ENCODE data around the gene APH1B.
"Not testable (repeated sequence)": the region's sequence is repeated elsewhere in the genome, so short reads cannot be mapped to it uniquely, and the experiment has no call there.

Gene APH1B

DNA sequence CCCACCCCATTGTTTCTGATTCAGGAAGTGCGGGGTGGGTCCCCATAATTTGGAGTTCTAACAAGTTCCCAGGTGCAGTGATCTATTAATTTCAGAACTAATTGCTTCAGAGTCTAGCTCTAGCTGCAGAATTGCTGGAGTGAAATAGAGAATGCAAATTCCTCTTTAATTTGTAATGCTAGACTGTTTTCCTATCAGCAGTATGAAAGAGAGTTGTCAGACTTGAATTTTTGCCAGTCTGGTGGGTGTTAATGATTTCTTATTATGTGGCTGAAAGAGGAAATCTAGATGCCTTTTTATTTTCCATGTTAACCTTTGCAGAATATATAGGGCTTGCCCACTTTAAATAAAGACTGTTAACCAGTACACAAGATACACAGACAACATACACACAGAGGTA, 23.7 kb downstream of the APH1B start:
- H3K36me3 ChIP-seq (ENCODE audit: insufficient read depth, low read length), result peaks cover 50% of the 10 kb centered on the region
- H3K4me3 ChIP-seq (ENCODE audit: low read length), result no peak overlapping the region

DNA sequence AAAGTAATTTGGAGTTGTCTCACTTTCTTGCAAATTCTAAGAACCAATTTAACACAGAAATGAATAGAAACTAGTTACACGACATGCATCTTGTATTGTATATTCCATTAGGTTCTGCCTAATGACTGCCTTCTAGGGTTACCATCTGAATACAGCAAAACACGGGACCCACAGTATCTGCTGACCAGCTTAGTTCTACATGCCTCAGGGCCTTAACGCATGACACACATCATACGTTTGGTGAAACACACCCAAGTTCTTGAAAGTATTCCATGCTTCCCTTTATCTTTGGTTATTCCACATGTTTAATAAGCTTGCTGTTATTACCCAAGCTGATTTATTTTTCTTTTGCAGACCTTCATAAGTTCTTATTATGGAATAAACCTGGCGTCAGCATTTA, 27.9 kb downstream of the APH1B start:
- Histone ChIP-seq H3K4me2 (ENCODE audit: low read length) (no peak overlapping the region), H3K27me3 (ENCODE audit: control insufficient read depth, insufficient read depth, low read length) (no peaks in the 10 kb centered on the region), H3K36me3 (ENCODE audit: insufficient read depth, low read length) (peaks cover 51% of the 10 kb centered on the region), H3K4me3 (ENCODE audit: low read length) (no peak overlapping the region), H3K9me3 (replicated peaks; ENCODE audit: low read length) (no peaks in the 10 kb centered on the region), H3K9ac (ENCODE audit: low read depth, low read length) (no peak overlapping the region), H3K4me1 (ENCODE audit: control insufficient read depth, insufficient read depth, low read length) (no peaks in the 10 kb centered on the region)

More for the DNA sequence above, 23.7 kb downstream of the APH1B start:
- Histone ChIP-seq H3K4me2 (ENCODE audit: low read length) (no peak overlapping the region), H3K4me1 (ENCODE audit: control insufficient read depth, insufficient read depth, low read length) (no peaks in the 10 kb centered on the region), H3K9me3 (replicated peaks; ENCODE audit: low read length) (no peaks in the 10 kb centered on the region), H3K9ac (ENCODE audit: low read depth, low read length) (no peak overlapping the region), H3K27me3 (ENCODE audit: control insufficient read depth, insufficient read depth, low read length) (no peaks in the 10 kb centered on the region)

DNA sequence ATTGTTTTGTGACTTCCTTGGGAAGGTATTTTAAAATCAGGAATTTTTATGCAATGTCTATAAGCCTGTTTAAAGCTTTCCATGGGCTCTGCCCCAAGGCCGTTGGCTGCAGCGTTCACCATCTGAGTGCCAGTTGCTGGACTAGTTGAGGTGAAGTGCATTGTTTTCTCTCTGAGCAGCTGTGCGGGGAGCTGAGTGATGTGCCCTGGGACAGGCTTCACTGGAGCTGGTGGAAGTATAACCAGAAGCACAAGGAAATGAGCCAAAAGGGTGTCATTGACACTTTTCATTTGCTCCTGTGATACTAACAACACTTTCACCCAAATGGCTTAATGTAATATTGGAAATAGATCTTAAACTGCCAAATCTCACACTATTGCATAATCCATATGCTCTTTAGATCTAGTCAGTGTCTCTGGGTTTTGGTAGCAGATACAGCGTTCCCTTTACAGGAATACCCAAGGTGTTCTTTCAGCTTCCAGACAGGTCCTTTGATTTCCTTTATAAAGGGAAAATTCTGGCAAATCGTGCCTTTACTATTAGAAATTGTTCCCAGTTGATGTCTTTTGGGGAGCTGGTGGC, 29.2 kb downstream of the APH1B start:
- H3K9ac ChIP-seq (ENCODE audit: low read depth, low read length), result no peak overlapping the region
- H3K27me3 ChIP-seq (ENCODE audit: control insufficient read depth, insufficient read depth, low read length), result no peaks in the 10 kb centered on the region
- no peak overlapping the region for H3K4me2 ChIP-seq (ENCODE audit: low read length)
- H3K4me1 ChIP-seq (ENCODE audit: control insufficient read depth, insufficient read depth, low read length), result no peaks in the 10 kb centered on the region
- H3K4me3 ChIP-seq (ENCODE audit: low read length), result no peak overlapping the region
- H3K9me3 ChIP-seq (replicated peaks; ENCODE audit: low read length), result no peaks in the 10 kb centered on the region
- peaks cover 46% of the 10 kb centered on the region for H3K36me3 ChIP-seq (ENCODE audit: insufficient read depth, low read length)

DNA sequence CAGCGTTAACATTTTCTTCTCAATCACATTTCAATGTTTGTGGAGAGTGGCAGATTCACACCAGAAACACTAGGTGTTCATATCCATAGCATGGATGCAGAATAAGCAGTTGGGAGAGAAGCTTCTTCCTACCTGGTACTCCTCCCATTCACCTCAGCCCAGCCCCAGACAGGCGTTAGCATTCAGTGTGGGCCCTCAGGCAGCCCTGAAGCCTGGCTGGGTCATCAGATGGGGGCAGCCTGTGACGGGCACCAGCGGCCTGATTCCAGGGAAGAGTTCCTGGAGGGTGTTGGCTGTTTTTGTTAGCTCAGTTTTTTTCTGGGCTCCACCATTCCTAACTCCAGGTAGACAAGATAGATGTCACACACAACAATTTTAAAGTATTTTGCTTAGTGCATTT, 31.1 kb downstream of the APH1B start:
- H3K36me3 ChIP-seq (ENCODE audit: insufficient read depth, low read length), result peaks cover 28% of the 10 kb centered on the region
- H3K4me1 ChIP-seq (ENCODE audit: control insufficient read depth, insufficient read depth, low read length), result no peaks in the 10 kb centered on the region
- H3K9ac ChIP-seq (ENCODE audit: low read depth, low read length), result no peak overlapping the region
- no peak overlapping the region for H3K4me2 ChIP-seq (ENCODE audit: low read length)
- H3K27me3 ChIP-seq (ENCODE audit: control insufficient read depth, insufficient read depth, low read length), result no peaks in the 10 kb centered on the region
- no peak overlapping the region for H3K4me3 ChIP-seq (ENCODE audit: low read length)
- no peaks in the 10 kb centered on the region for H3K9me3 ChIP-seq (replicated peaks; ENCODE audit: low read length)

DNA sequence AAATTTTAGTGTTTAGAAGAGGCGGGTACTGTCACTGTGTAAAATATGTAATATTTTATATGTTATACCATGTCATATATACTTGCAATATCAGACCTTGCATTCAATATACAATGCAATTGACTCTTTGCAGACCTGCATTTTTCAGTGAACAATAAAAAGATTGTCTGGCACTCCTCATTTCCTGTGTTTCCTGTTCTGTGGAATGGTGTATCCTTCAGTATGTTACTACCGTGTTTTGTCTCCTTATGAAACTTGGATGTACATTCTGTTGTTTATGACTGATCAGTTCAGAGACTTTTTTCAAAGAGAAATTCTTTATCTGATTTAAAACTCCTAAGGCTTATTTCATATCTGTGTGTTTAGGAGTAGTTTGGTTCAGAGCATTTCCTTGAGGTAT, 31.5 kb downstream of the APH1B start:
- H3K9ac ChIP-seq (ENCODE audit: low read depth, low read length), result no peak overlapping the region
- peaks cover 24% of the 10 kb centered on the region for H3K36me3 ChIP-seq (ENCODE audit: insufficient read depth, low read length)
- no peak overlapping the region for H3K4me3 ChIP-seq (ENCODE audit: low read length)
- H3K4me1 ChIP-seq (ENCODE audit: control insufficient read depth, insufficient read depth, low read length), result no peaks in the 10 kb centered on the region
- H3K9me3 ChIP-seq (replicated peaks; ENCODE audit: low read length), result no peaks in the 10 kb centered on the region
- H3K27me3 ChIP-seq (ENCODE audit: control insufficient read depth, insufficient read depth, low read length), result no peaks in the 10 kb centered on the region
- no peak overlapping the region for H3K4me2 ChIP-seq (ENCODE audit: low read length)

DNA sequence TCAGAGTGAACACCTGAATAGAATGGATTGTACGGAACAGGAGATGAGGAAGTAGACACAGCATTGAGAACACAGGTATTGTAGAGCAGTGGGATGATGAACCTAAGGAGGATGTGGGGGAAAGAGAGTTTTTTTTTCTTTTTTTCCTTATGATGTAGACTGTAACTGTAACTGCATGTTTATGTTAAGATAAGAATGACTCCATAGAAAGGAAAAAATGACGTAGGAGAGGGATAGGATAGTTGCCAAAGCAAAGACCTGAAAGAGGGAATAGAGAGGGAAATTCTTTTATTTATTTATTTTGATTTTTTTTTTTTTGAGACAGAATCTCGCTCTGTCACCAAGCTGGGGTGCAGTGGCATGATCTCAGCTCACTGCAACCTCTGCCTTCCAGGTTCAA, 33.2 kb downstream of the APH1B start:
- Histone ChIP-seq H3K4me2 (ENCODE audit: low read length) (no peak overlapping the region), H3K4me3 (ENCODE audit: low read length) (no peak overlapping the region), H3K9me3 (replicated peaks; ENCODE audit: low read length) (no peaks in the 10 kb centered on the region), H3K27me3 (ENCODE audit: control insufficient read depth, insufficient read depth, low read length) (no peaks in the 10 kb centered on the region), H3K36me3 (ENCODE audit: insufficient read depth, low read length) (peaks cover 16% of the 10 kb centered on the region), H3K9ac (ENCODE audit: low read depth, low read length) (no peak overlapping the region), H3K4me1 (ENCODE audit: control insufficient read depth, insufficient read depth, low read length) (no peaks in the 10 kb centered on the region)

DNA sequence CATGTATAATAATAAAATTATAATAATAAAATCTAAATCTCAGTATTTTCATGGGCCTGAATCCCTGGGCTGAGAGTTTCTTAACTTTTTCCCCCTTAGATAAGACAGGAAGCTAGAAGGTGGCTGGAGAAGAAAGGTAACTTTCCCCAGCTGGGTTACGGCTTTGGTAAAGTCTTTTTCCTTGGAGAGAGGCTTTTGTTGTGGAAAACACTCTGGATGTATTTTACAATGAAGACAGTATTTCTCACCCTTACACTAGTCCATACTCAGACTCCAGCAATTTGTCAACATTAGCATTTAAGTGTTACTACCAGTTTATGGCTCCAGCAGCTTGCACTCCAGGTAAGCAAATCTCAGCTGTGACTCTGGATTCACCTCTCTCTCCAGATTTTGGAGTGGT, 34.9 kb downstream of the APH1B start:
- H3K4me3 ChIP-seq (ENCODE audit: low read length), result no peak overlapping the region
- peaks cover 2% of the 10 kb centered on the region for H3K36me3 ChIP-seq (ENCODE audit: insufficient read depth, low read length)
- no peak overlapping the region for H3K4me2 ChIP-seq (ENCODE audit: low read length)
- H3K9me3 ChIP-seq (replicated peaks; ENCODE audit: low read length), result no peaks in the 10 kb centered on the region
- no peak overlapping the region for H3K9ac ChIP-seq (ENCODE audit: low read depth, low read length)
- H3K4me1 ChIP-seq (ENCODE audit: control insufficient read depth, insufficient read depth, low read length), result no peaks in the 10 kb centered on the region
- H3K27me3 ChIP-seq (ENCODE audit: control insufficient read depth, insufficient read depth, low read length), result no peaks in the 10 kb centered on the region

DNA sequence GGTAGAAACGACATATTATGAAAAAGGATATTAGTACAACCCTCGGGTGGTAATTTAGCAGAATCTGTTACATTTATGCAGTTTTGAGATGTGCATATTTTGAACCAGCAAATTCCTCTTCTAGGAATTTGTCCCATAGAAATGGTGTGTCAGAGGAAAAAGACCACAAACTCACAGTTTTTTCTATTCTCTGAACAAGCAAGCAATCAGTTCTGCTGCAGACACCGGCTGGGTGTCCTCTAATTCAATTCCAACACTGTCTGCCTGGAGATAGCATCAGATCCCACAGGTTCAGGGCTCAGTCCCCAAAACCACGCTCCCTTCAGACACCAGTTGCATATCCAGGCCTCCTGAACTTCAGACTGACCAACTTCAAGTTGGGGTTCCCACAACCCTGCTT, 36.4 kb downstream of the APH1B start:
- Histone ChIP-seq H3K4me1 (ENCODE audit: control insufficient read depth, insufficient read depth, low read length) (no peaks in the 10 kb centered on the region), H3K9me3 (replicated peaks; ENCODE audit: low read length) (no peaks in the 10 kb centered on the region), H3K36me3 (ENCODE audit: insufficient read depth, low read length) (no peaks in the 10 kb centered on the region), H3K4me2 (ENCODE audit: low read length) (no peak overlapping the region), H3K27me3 (ENCODE audit: control insufficient read depth, insufficient read depth, low read length) (no peaks in the 10 kb centered on the region), H3K4me3 (ENCODE audit: low read length) (no peak overlapping the region), H3K9ac (ENCODE audit: low read depth, low read length) (no peak overlapping the region)

DNA sequence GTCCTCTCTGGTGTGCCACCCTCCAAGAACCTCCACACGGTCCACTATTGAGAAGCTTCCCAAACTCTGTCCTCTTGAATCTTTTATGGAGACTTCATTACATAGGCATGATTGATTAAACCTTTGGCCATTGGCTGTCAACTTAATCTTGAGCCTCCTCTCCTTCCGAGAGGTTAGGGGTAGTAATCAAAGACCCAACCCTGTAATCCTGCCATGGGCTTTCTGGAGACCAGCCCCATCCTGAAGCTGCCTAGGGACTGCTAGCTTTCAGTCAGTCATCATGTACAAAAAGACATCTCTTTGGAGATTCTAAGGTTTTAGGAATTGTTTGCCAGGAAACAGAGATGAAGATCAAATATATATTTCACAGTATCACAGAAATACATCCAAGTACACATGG, 37.0 kb downstream of the APH1B start:
- Histone ChIP-seq H3K9ac (ENCODE audit: low read depth, low read length) (no peak overlapping the region), H3K4me3 (ENCODE audit: low read length) (no peak overlapping the region), H3K4me2 (ENCODE audit: low read length) (no peak overlapping the region), H3K9me3 (replicated peaks; ENCODE audit: low read length) (no peaks in the 10 kb centered on the region), H3K27me3 (ENCODE audit: control insufficient read depth, insufficient read depth, low read length) (no peaks in the 10 kb centered on the region), H3K4me1 (ENCODE audit: control insufficient read depth, insufficient read depth, low read length) (no peaks in the 10 kb centered on the region), H3K36me3 (ENCODE audit: insufficient read depth, low read length) (no peaks in the 10 kb centered on the region)

DNA sequence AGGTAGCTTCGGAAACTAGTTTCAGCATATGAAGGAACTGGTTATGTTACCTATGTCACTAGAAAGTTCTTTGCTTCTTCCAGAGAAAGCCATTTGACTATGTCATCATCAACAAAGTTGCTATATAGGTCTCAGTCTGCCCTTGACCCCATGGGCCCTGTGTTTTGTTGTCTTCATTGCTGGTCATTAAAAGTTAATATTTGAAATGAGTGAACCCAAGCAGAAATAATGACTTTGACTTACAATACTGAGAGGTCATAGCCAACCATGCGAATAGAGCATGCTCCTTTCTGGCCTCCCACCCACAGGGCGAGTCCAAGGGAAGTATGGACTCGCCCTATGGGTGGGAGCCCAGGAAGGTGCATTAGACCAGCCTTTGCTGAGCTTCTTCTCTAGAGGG, 40.9 kb downstream of the APH1B start:
- Histone ChIP-seq H3K4me1 (ENCODE audit: control insufficient read depth, insufficient read depth, low read length) (peaks cover under 1% of the 10 kb centered on the region), H3K9me3 (replicated peaks; ENCODE audit: low read length) (no peaks in the 10 kb centered on the region), H3K4me3 (ENCODE audit: low read length) (no peak overlapping the region), H3K4me2 (ENCODE audit: low read length) (no peak overlapping the region), H3K27me3 (ENCODE audit: control insufficient read depth, insufficient read depth, low read length) (no peaks in the 10 kb centered on the region), H3K36me3 (ENCODE audit: insufficient read depth, low read length) (no peaks in the 10 kb centered on the region), H3K9ac (ENCODE audit: low read depth, low read length) (no peak overlapping the region)

DNA sequence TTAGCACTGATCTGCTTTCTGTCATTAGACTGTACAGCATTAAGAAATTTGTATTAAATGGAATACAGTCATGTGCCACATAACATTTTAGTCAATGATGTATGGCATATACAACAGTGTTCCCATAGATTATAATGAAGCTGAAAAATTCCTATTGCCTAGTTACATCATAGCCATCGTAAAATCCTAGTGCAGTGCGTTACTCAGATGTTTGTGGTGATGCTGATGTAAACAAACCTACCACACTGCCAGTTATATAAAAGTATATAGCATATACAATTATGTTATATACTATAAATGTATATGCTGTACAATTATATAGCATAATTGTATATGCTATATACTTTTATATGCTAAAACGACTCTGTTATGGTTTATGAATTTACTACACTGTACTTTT, 41.7 kb downstream of the APH1B start:
- no peaks in the 10 kb centered on the region for H3K27me3 ChIP-seq (ENCODE audit: control insufficient read depth, insufficient read depth, low read length)
- H3K9ac ChIP-seq (ENCODE audit: low read depth, low read length), result no peak overlapping the region
- no peaks in the 10 kb centered on the region for H3K36me3 ChIP-seq (ENCODE audit: insufficient read depth, low read length)

DNA sequence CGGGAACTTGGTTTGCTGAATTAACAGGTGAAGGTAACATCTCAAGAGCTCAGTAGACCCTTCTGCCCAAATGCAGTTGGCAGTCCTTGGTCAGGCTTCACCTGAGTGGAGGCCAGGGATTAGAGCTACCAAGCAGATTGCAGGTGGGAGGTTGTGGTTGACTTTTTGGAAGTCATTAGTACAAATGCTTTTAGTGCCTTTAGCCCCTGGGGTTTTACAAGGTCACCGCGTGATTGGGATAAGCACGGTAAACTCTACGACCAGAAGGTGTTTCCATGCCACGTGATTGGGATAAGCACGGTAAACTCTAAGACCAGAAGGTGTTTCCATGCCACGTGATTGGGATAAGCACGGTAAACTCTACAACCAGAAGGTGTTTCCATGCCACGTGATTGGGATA, 43.0 kb downstream of the APH1B start:
- not testable (repeated sequence) for H3K9me3 ChIP-seq (replicated peaks; ENCODE audit: low read length); H3K9ac ChIP-seq (ENCODE audit: low read depth, low read length)

More for the DNA sequence above, 41.7 kb downstream of the APH1B start:
- Histone ChIP-seq H3K4me2 (ENCODE audit: low read length) (no peak overlapping the region), H3K9me3 (replicated peaks; ENCODE audit: low read length) (no peaks in the 10 kb centered on the region), H3K4me3 (ENCODE audit: low read length) (no peak overlapping the region), H3K4me1 (ENCODE audit: control insufficient read depth, insufficient read depth, low read length) (peaks cover 8% of the 10 kb centered on the region)

More for the DNA sequence above, 43.0 kb downstream of the APH1B start:
- not testable (repeated sequence) for H3K4me2 ChIP-seq (ENCODE audit: low read length); H3K4me3 ChIP-seq (ENCODE audit: low read length); H3K36me3 ChIP-seq (ENCODE audit: insufficient read depth, low read length); H3K27me3 ChIP-seq (ENCODE audit: control insufficient read depth, insufficient read depth, low read length)
- peaks cover 12% of the 10 kb centered on the region for H3K4me1 ChIP-seq (ENCODE audit: control insufficient read depth, insufficient read depth, low read length)
